ENCODE measurements around the gene CNTN5.

The CNTN5 gene

DNA sequence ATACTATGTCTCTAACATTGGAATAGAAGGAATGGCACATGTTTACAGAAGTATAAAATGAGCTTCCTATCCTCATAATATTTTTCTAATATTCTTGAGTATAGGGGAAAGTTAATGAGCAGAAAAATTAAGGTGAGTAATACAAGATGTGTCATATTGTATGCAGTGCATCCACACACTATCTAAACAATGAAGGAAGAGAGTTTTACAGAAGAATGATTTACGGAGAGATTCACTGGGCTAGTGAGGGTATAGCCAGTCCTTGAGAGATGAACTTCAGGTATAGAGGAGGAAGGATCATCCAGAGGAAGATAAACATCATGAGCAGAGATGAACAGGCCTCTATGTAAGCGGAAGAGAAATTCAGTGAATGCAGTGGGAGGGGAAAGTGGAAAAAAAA lies 569.0 kb downstream of the CNTN5 start:
- TF ChIP-seq, protein P1, sequence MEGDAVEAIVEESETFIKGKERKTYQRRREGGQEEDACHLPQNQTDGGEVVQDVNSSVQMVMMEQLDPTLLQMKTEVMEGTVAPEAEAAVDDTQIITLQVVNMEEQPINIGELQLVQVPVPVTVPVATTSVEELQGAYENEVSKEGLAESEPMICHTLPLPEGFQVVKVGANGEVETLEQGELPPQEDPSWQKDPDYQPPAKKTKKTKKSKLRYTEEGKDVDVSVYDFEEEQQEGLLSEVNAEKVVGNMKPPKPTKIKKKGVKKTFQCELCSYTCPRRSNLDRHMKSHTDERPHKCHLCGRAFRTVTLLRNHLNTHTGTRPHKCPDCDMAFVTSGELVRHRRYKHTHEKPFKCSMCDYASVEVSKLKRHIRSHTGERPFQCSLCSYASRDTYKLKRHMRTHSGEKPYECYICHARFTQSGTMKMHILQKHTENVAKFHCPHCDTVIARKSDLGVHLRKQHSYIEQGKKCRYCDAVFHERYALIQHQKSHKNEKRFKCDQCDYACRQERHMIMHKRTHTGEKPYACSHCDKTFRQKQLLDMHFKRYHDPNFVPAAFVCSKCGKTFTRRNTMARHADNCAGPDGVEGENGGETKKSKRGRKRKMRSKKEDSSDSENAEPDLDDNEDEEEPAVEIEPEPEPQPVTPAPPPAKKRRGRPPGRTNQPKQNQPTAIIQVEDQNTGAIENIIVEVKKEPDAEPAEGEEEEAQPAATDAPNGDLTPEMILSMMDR (IDR thresholded peaks at IDR 0.05; ENCODE audit: borderline replicate concordance, control extremely low read depth, extremely low read depth, insufficient read depth, missing control alignments), result no peak
- in situ Hi-C loops (cut with MboI; ENCODE audit: low sequenced_read_pairs, unreplicated experiment), result no loop called here
- DNase-seq (ENCODE audit: low spot score), result no peak

DNA sequence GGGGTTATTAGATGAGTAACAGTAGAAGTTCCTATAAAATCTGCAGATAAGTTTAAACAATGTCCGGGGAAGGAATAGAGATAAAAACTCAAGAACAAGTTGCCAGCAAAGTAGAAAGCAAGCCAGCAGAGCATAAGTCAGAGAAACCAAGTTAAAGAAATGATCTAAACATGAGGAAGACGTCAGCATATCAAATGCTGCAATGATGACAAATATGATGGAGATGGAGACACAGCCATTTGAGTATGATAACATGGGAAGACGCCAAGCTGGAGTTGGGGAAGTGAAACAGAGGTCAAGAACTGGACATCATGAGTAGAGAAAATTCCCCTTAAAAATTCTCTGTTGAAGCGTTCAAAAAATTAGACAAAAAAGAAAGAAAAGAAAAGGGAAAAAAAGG lies 571.5 kb downstream of the CNTN5 start:
- in situ Hi-C loops (cut with MboI; ENCODE audit: low sequenced_read_pairs, unreplicated experiment), result no loop called here
- DNase-seq (ENCODE audit: low spot score), result no peak

DNA sequence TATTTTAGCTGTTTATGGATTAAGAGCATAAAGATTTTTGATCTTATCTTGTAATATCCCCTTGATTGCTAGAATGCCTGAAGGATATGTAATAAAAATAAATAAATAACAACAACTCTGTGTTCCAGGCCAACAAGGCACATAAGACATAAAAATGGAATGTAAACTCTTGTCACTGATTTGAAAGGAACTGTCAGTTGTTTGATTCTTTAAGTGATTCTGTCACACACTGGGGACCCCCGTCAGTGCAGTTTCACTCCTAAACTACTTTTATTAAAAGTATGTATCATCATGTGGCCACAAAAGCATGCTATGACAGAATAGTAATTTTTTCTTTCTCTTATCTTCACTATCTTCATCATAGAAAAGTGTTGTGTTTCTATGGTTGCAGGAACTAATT lies 572.4 kb downstream of the CNTN5 start:
- TF ChIP-seq, protein P1 (IDR thresholded peaks at IDR 0.05; ENCODE audit: borderline replicate concordance, control extremely low read depth, extremely low read depth, insufficient read depth, missing control alignments), result no peak
- no peak for DNase-seq (ENCODE audit: low spot score)
- in situ Hi-C loops (cut with MboI; ENCODE audit: low sequenced_read_pairs, unreplicated experiment), result no loop called here

More for the DNA sequence above, 571.5 kb downstream of the CNTN5 start:
- TF ChIP-seq, protein P1 (IDR thresholded peaks at IDR 0.05; ENCODE audit: borderline replicate concordance, control extremely low read depth, extremely low read depth, insufficient read depth, missing control alignments), result no peak

DNA sequence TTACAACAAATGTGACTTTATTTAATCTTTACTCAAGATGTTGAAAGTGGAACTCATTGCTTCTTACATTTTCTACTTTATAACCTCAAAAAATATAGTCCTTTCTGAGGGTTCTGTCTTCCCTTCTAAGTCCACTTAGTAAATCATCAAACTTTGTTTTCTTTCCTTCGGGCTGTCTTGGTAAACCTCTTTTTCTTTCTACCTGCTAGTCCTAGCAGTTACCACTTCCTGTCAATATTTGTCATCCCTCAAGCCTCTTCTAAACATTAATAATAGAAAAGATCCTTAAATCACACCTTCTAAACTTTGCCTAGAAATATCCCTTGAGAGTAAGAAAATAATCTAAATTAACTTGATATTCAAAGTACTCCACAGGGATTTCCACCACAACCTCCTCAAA lies 580.4 kb downstream of the CNTN5 start:
- in situ Hi-C loops (cut with MboI; ENCODE audit: low sequenced_read_pairs, unreplicated experiment), result no loop called here

DNA sequence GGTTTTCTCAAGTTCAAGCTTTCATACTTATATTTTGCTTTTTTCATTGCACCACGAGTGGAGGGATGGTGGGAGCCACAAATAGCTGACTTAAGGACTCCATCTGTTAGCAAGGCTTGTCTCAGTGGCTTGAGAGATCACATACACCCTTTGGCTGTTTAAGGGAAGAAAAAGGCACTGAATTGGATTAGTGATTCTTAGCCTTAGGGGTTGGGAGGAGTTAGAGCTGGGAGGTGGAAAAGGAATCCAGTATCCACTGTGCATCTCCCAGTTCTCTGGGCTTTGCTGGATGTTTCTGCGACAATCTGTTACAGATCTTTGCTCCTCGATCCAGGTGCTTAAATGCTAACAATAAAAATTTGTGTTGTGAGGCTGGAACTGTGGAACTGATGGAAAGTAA lies 593.6 kb downstream of the CNTN5 start:
- in situ Hi-C loops (cut with MboI; ENCODE audit: low sequenced_read_pairs, unreplicated experiment), result no loop called here
- TF ChIP-seq, protein P1 (IDR thresholded peaks at IDR 0.05; ENCODE audit: borderline replicate concordance, control extremely low read depth, extremely low read depth, insufficient read depth, missing control alignments), result no peak
- no peak for DNase-seq (ENCODE audit: low spot score)

More for the DNA sequence above, 580.4 kb downstream of the CNTN5 start:
- TF ChIP-seq, protein P1 (IDR thresholded peaks at IDR 0.05; ENCODE audit: borderline replicate concordance, control extremely low read depth, extremely low read depth, insufficient read depth, missing control alignments), result no peak
- DNase-seq (ENCODE audit: low spot score), result no peak

DNA sequence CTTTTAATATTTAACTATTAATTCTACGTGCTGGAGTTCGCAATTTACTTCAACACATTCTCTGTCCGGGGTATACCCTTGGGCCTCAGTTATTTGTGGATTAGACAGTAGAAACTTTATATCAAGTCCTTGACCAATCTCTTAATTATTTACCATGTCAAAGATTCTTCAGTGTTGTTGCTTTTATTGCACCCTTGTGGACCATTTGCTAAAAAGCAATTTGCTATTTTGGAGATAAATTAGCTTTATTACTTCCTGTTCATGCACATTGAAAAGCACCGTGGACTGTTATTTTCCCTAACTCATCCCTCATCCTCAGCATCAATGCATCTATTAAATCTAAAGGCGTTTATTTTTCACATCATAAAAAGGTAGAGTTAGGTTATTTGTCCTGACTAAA lies 609.9 kb downstream of the CNTN5 start:
- in situ Hi-C loops (cut with MboI; ENCODE audit: low sequenced_read_pairs, unreplicated experiment), result no loop called here
- TF ChIP-seq, protein P1 (IDR thresholded peaks at IDR 0.05; ENCODE audit: borderline replicate concordance, control extremely low read depth, extremely low read depth, insufficient read depth, missing control alignments), result no peak

DNA sequence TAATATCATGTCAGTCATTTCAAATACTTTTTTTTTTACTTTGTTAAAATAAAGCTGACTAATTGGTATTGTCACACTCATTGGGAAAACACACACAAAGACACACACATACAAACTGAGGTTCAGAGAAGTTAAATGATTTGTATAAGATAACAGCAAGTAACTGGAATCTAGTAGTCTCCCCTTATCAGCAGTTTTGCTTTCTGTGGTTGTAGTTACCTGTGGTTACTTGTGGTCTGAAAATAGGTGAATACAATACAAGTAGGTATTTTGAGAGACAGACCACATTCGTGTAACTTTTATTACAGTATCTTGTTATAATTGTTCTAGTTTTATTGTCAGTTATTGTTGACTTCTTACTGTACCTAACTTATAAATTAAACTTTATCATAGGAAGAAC lies 610.9 kb downstream of the CNTN5 start:
- in situ Hi-C loops (cut with MboI; ENCODE audit: low sequenced_read_pairs, unreplicated experiment), result no loop called here
- TF ChIP-seq, protein P1 (IDR thresholded peaks at IDR 0.05; ENCODE audit: borderline replicate concordance, control extremely low read depth, extremely low read depth, insufficient read depth, missing control alignments), result no peak
- DNase-seq (ENCODE audit: low spot score), result no peak

More for the DNA sequence above, 609.9 kb downstream of the CNTN5 start:
- DNase-seq (ENCODE audit: low spot score), result no peak
